CMK (cell line): Measurements from ENCODE around the gene EIF2AK3.

ENCODE experiments used
- DNase-seq: peaks from one replicate; pipeline ENCODE4 v3.0.0-alpha.2; 2010; ENCODE audit warnings: low read depth

Gene EIF2AK3

DNA sequence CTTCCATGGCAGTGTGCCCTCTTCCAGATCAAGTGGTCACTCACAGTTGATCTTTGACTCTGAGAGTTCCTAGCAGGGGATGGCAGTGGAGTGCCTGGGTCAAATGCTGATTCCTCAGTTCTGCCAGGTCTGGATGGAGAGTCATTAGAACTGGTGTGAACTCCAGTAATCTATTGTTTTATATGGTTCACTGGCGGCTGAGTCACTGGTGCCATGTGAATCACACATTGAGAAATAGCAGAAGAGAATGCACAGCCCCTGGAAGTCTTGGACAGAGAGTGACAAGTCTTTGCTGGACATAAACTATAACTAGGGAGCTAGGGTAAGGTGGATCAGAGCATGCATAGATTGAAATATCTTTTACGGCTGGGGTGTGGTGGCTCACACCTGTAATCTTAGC, 86.9 kb downstream of the EIF2AK3 start:
- no peak for DNase-seq

DNA sequence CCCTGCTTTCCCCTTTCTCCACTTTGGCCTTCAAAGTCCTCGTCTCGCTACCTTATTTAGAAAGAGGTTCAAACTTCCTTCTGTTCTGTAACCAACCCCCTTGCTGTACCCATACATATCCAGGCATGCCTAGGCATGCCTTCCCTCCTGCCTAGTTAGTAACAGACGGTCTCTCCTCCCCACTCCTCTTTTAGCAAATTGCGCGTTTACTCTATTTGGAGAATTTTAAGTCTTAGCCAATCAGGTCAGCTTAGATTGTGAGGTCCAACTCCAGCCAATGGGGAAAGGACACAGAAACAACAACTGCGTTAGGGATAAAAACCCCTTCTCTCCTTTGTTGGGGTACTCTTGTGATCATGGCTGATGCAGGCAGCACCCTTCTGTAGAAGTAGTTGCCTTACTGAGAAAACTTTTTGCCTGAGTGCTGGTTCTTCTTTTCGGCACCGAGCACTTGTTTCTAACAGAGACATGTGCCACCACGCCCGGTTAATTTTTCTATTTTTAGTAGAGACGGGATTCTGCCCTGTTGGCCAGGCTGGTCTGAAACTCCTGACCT, 88.8 kb downstream of the EIF2AK3 start:
- no peak for DNase-seq

DNA sequence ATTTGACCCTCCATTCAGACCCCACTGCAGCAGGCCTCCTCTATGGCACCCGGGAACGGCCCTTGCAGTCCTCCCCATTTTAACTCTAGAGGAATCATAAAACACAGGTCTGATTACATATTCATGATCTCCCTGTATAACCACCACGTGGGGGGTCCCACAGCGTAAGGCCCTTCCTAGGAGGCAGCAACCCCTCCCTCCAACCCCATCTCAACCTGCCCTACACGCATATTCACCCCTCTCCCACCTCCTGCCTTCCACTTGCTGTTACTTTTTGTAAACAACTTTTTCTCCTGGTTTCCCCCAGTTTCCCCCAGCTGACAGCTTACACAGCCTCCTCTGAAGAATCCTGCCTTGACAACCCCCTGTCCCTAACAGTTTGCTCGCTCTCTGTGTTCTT, 89.6 kb downstream of the EIF2AK3 start:
- DNase-seq, result no peak

DNA sequence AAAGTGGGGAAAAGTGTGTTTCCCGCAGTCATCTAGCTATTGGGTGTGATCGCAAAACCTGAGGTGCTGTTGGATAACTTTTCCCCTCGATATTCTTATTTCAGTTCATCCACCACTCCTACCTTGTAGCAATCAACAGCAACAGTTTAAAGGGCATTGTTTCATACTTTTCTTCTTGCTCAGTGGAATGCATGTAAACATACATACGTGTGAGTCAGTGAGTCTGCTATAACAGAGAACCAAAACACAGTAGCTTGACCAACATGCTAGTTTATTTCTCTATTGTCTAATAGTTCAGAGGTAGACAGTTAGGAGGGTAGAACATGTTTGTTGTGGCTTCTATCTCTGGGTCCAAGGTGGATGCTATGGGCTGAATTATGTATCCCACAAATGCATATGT, 97.2 kb downstream of the EIF2AK3 start:
- no peak for DNase-seq

DNA sequence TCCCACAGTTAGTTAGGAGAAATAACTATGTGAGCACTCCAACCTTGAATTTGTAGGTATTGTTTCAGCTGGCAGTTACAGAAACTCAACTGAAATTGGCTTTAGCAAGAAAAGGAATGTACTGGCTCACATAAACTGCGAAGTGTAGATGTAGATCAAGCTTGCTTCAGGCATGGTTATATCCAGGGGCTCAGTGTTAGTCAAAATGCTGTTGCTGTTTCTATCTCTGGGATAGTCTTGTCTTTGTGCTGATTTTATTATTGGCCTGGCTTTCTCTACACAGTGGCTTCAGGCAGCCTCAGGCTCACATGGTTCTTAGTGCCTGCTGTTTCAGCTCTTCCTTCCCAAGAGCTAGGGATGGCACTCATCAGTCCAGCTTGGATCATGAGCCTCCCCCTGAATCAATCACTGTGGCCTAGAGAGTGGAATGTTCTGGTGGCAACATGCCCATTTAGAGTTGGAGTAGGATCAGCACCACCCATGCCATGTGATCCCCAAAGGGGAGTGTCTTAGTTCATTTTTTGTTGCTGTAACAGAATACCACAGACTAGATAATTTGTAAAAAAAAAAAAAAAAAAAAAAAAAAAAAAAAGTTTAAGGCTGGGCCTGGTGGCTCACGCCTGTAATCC, 105.7 kb downstream of the EIF2AK3 start:
- no peak for DNase-seq

DNA sequence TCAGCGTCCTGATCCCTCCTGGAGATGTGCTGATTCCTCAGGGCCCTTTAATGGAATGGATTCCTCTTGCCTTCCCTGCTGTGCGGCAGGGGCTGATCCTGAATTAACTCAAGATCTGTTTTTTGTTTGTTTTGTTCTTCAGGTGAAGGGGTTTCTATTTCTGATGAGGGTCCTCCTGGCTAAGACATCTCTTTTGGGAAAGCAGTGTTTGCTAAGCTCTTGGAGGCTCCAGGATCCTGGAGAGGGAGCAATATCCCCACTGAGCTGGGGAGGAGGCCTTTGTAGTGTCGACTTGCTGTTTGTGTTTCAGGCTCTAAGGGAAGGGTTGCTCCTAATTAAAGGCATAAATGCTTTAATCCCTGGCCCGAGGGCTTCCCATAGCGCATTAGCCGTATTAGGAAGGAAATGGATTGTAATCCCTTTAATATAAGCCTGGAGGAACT, 109.5 kb downstream of the EIF2AK3 start:
- DNase-seq, result no peak
